Neural cell (in vitro differentiated cells): ENCODE data around the gene LTK. TPM values are rescaled to one million over a fixed set of nuclear protein-coding genes. Genes with fewer than 3 reads are reported as not detected.

Experiments
- H2AFZ ChIP-seq: fragments of 200-600, 300-800 bp; sonication (generic), shearing (Covaris generic); 2 replicates; pipeline ENCODE4 v1.6.0; 2014; ENCODE audit warnings: low read depth, mild to moderate bottlenecking, antibody characterized with exemption, low read length, moderate library complexity
- H3F3A ChIP-seq: fragments of 200-600 bp; shearing (Covaris generic); 2 replicates; pipeline ENCODE4 v1.6.1; 2016; ENCODE audit warnings: mild to moderate bottlenecking, moderate library complexity, mixed read lengths, antibody characterized with exemption, low read length; ENCODE audit not compliant: insufficient read depth, poor library complexity, severe bottlenecking
- H3K27ac ChIP-seq: fragments of 200-600, 300-800 bp; sonication (generic), shearing (Covaris generic); 2 replicates; pipeline ENCODE4 v1.5.1; 2014; ENCODE audit warnings: mild to moderate bottlenecking, low read length, moderate library complexity
- H3K27me3 ChIP-seq: fragments of 300-800, 200-600 bp; sonication (generic), shearing (Covaris generic); 2 replicates; pipeline ENCODE4 v1.6.0; 2014; ENCODE audit warnings: mild to moderate bottlenecking, low read depth, low read length, moderate library complexity; ENCODE audit not compliant: insufficient read depth
- H3K36me3 ChIP-seq: fragments of 300-800, 200-600 bp; sonication (generic), shearing (Covaris generic); 2 replicates; pipeline ENCODE4 v1.5.1; 2014; ENCODE audit warnings: mild to moderate bottlenecking, antibody characterized with exemption, low read length, moderate library complexity; ENCODE audit not compliant: insufficient read depth
- H3K4me2 ChIP-seq: fragments of 300-800, 200-600 bp; sonication (generic), shearing (Covaris generic); 2 replicates; pipeline ENCODE4 v1.6.0; 2014; ENCODE audit warnings: mild to moderate bottlenecking, low read length
- H3K4me3 ChIP-seq: fragments of 300-800, 200-600 bp; sonication (generic), shearing (Covaris generic); 2 replicates; pipeline ENCODE4 v1.5.1; 2014; ENCODE audit warnings: mild to moderate bottlenecking, low read length, moderate library complexity
- H3K79me2 ChIP-seq: fragments of 200-600 bp; shearing (Covaris generic); replicated peaks from 2 replicates; pipeline ENCODE4 v1.6.0; 2014; ENCODE audit warnings: mild to moderate bottlenecking, low read length, moderate library complexity; ENCODE audit not compliant: insufficient read depth
- H3K9ac ChIP-seq: fragments of 300-800, 200-600 bp; sonication (generic), shearing (Covaris generic); 2 replicates; pipeline ENCODE4 v1.6.1; 2016; ENCODE audit warnings: mild to moderate bottlenecking, low read length, mixed read lengths
- H3K9me2 ChIP-seq: fragments of 200-600 bp; shearing (Covaris generic); 2 replicates; pipeline ENCODE4 v1.6.1; 2016; ENCODE audit warnings: mild to moderate bottlenecking, low read length, mixed read lengths; ENCODE audit not compliant: insufficient read depth
- H3K9me3 ChIP-seq: fragments of 200-600, 300-800 bp; sonication (generic), shearing (Covaris generic); 2 replicates; pipeline ENCODE4 v1.6.1; 2016; ENCODE audit warnings: mild to moderate bottlenecking, mixed run types, low read length, moderate library complexity, mixed read lengths
- H4K20me1 ChIP-seq: fragments of 200-600 bp; shearing (Covaris generic); 2 replicates; pipeline ENCODE4 v1.6.1; 2016; ENCODE audit warnings: mild to moderate bottlenecking, mixed run types; ENCODE audit not compliant: insufficient read depth
- EP300 ChIP-seq: fragments of 450-650 bp; conservative IDR thresholded peaks from 2 replicates; pipeline ENCODE4 v1.6.1; 2014; ENCODE audit warnings: antibody characterized with exemption, mild to moderate bottlenecking, moderate library complexity; ENCODE audit not compliant: poor library complexity, severe bottlenecking
- EZH2 ChIP-seq: fragments of 200-600, 300-800 bp; shearing (Covaris generic), sonication (generic); IDR thresholded peaks from 2 replicates; pipeline ENCODE4 v1.6.1; 2014; ENCODE audit warnings: antibody characterized with exemption, low read length, borderline replicate concordance, mild to moderate bottlenecking; ENCODE audit not compliant: insufficient read depth, poor library complexity, severe bottlenecking
- MXI1 ChIP-seq: fragments of 450-650 bp; conservative IDR thresholded peaks from 2 replicates; pipeline ENCODE4 v1.6.1; 2014; ENCODE audit warnings: antibody characterized with exemption, mild to moderate bottlenecking; ENCODE audit not compliant: poor library complexity, severe bottlenecking
- POLR2AphosphoS5 ChIP-seq: IDR thresholded peaks from 2 replicates; pipeline ENCODE4 v1.6.1; 2012
- RAD21 ChIP-seq: fragments of 450-650 bp; conservative IDR thresholded peaks from 2 replicates; pipeline ENCODE4 v1.6.1; 2014; ENCODE audit warnings: antibody characterized with exemption, mild to moderate bottlenecking, moderate library complexity
- REST ChIP-seq: IDR thresholded peaks from 2 replicates; pipeline ENCODE4 v1.6.1; 2012; ENCODE audit warnings: borderline replicate concordance
- SMC3 ChIP-seq: fragments of 450-650 bp; conservative IDR thresholded peaks from 2 replicates; pipeline ENCODE4 v1.6.1; 2014; ENCODE audit warnings: antibody characterized with exemption, mild to moderate bottlenecking, moderate library complexity; ENCODE audit not compliant: poor library complexity
- TAF1 ChIP-seq: IDR thresholded peaks from 2 replicates; pipeline ENCODE4 v1.6.1; 2012; ENCODE audit warnings: low read depth
- polyA plus RNA-seq: library from polyadenylated mRNA; depleted of rRNA; stranded (reverse); fragments of >200 nt; gene quantifications from 2 replicates; pipeline ENCODE4 v1.2.3, GENCODE V29; 2014
- TF ChIP-seq, protein P1 (sequence below): fragments of 450-650 bp; IDR thresholded peaks from 2 replicates; pipeline ENCODE4 v1.5.1; 2014; ENCODE audit warnings: antibody characterized with exemption, mild to moderate bottlenecking, moderate library complexity; ENCODE audit not compliant: poor library complexity, severe bottlenecking

The LTK gene
- polyA plus RNA-seq, 1 donor from 2014 or later, result 0.28 TPM

GRCh38 chr15:41546851-41547786, 33.5 kb upstream of the LTK start:
- Histone ChIP-seq H3K27me3 (no peaks in the 10 kb centered on the region), H3K36me3 (no peaks in the 10 kb centered on the region), H3K9me2 (no peaks in the 10 kb centered on the region), H4K20me1 (no peaks in the 10 kb centered on the region), H3F3A (no peaks in the 10 kb centered on the region), H3K4me3 (no peak overlapping the region), H2AFZ (no peak overlapping the region), H3K79me2 (peaks cover 5% of the 10 kb centered on the region), H3K9me3 (no peaks in the 10 kb centered on the region), H3K4me2 (no peak overlapping the region), H3K9ac (no peak overlapping the region), H3K27ac (no peak overlapping the region)
- TF ChIP-seq MXI1 (no peak), SMC3 (no peak), TAF1 (no peak), RAD21 (no peak), REST (no peak), POLR2AphosphoS5 (no peak), EP300 (no peak), EZH2 (no peak)
- TF ChIP-seq, protein P1, sequence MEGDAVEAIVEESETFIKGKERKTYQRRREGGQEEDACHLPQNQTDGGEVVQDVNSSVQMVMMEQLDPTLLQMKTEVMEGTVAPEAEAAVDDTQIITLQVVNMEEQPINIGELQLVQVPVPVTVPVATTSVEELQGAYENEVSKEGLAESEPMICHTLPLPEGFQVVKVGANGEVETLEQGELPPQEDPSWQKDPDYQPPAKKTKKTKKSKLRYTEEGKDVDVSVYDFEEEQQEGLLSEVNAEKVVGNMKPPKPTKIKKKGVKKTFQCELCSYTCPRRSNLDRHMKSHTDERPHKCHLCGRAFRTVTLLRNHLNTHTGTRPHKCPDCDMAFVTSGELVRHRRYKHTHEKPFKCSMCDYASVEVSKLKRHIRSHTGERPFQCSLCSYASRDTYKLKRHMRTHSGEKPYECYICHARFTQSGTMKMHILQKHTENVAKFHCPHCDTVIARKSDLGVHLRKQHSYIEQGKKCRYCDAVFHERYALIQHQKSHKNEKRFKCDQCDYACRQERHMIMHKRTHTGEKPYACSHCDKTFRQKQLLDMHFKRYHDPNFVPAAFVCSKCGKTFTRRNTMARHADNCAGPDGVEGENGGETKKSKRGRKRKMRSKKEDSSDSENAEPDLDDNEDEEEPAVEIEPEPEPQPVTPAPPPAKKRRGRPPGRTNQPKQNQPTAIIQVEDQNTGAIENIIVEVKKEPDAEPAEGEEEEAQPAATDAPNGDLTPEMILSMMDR, result no peak

DNA sequence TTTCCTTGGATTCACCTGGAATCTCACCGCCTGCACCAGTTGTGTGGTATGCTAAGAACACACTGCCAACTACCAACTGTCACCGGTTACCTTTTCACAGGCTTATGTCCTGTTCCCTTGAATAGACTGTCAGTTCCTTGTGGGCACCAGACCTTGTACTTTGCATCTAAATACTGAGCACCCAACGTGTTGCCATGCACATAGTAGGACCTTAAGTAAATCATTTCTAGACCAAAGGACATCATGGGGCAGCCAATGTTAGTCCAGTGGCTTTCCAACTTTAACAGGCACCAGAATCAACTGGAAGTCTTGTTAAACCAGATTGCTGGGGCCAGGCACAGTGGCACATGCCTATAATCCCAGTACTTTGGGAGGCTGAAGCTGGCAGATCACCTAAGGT, 31.6 kb upstream of the LTK start:
- Histone ChIP-seq H2AFZ (no peak overlapping the region), H3K27ac (no peak overlapping the region), H4K20me1 (no peaks in the 10 kb centered on the region), H3K9me2 (no peaks in the 10 kb centered on the region), H3F3A (no peaks in the 10 kb centered on the region), H3K36me3 (no peaks in the 10 kb centered on the region), H3K9ac (no peak overlapping the region), H3K4me2 (no peak overlapping the region), H3K27me3 (no peaks in the 10 kb centered on the region), H3K79me2 (peaks cover 5% of the 10 kb centered on the region), H3K4me3 (no peak overlapping the region), H3K9me3 (no peaks in the 10 kb centered on the region)
- no peak for TF ChIP-seq RAD21
- no peak for TF ChIP-seq SMC3
- TF ChIP-seq REST, result no peak
- TF ChIP-seq, protein P1, result no peak
- no peak for TF ChIP-seq EP300
- TF ChIP-seq EZH2, result no peak
- TF ChIP-seq TAF1, result no peak
- TF ChIP-seq POLR2AphosphoS5, result no peak
- no peak for TF ChIP-seq MXI1
